Peyer's patch (tissue), 4 donors: ENCODE results near the gene TNN.

ENCODE experiments used
- CTCF ChIP-seq, 6 experiments: fragments of 450-650 bp in 4 of 6; fragments of 200-600 bp in 2 of 6; sonication (generic) in 1 of 6; IDR thresholded peaks; one replicate each; pipeline ENCODE4 v1.5.1; 2017 to 2019; ENCODE audit warnings: antibody characterized with exemption in 6 of 6, mild to moderate bottlenecking in 3 of 6, moderate library complexity in 1 of 6
- POLR2A ChIP-seq, 2 donors: fragments of 450-650 bp; IDR thresholded peaks; one replicate each; pipeline ENCODE4 v1.5.1; 2017; ENCODE audit warnings: antibody characterized with exemption in 2 of 2, mild to moderate bottlenecking in 2 of 2, moderate library complexity in 2 of 2

- no peak for TF ChIP-seq CTCF (IDR thresholded peaks at IDR 0.05)
- no peak for TF ChIP-seq POLR2A (IDR thresholded peaks at IDR 0.05)
Measured at GRCh38 chr1:175172503-175172902, 104.9 kb downstream of the TNN start.
